ENCODE results near the gene TRIM63. TPM values are rescaled to one million over a fixed set of nuclear protein-coding genes. Genes with fewer than 3 reads are reported as not detected.
"Not testable (repeated sequence)": the region's sequence is repeated elsewhere in the genome, so short reads cannot be mapped to it uniquely, and the experiment has no call there.

TRIM63 gene
- 10 to 100 TPM in 11 of 12 donors, not detected in 1; 13.4 to 57.6 (median 38.9) TPM for polyA plus RNA-seq (ENCODE audit: insufficient read length in 12 of 12)
- long read RNA-seq, donor 1: 0 reads
- long read RNA-seq, donor 2, transcript TRIM63-201 (9 exons, 1,770 nt): major isoform, 10 of 22 reads
- long read RNA-seq, donor 2, partial matches to known transcripts: 5 of 22 reads
- long read RNA-seq, donor 2, other reads (novel, unspliced or antisense): 7 of 22 reads
- long read RNA-seq, donor 3, transcript TRIM63-201 (9 exons, 1,770 nt): major isoform, 5 of 18 reads
- long read RNA-seq, donor 3, partial matches to known transcripts: 13 of 18 reads
- long read RNA-seq, donor 3, other reads (novel, unspliced or antisense): 0 of 18 reads
- long read RNA-seq, donor 4, partial matches to known transcripts: 0 of 4 reads
- long read RNA-seq, donor 4, other reads (novel, unspliced or antisense): 0 of 4 reads
- long read RNA-seq, donor 5, transcript TRIM63-201 (9 exons, 1,770 nt): major isoform, 7 of 28 reads
- long read RNA-seq, donor 5, partial matches to known transcripts: 21 of 28 reads
- long read RNA-seq, donor 5, other reads (novel, unspliced or antisense): 0 of 28 reads
- long read RNA-seq, donor 6, transcript TRIM63-201 (9 exons, 1,770 nt): major isoform, 5 of 12 reads
- long read RNA-seq, donor 6, partial matches to known transcripts: 7 of 12 reads
- long read RNA-seq, donor 6, other reads (novel, unspliced or antisense): 0 of 12 reads
- long read RNA-seq, donor 7, partial matches to known transcripts: 0 of 1 reads
- long read RNA-seq, donor 7, other reads (novel, unspliced or antisense): 0 of 1 reads
- long read RNA-seq, donor 8, partial matches to known transcripts: 15 of 18 reads
- long read RNA-seq, donor 8, other reads (novel, unspliced or antisense): 0 of 18 reads
- long read RNA-seq, donor 9, partial matches to known transcripts: 0 of 4 reads
- long read RNA-seq, donor 9, other reads (novel, unspliced or antisense): 0 of 4 reads
- long read RNA-seq, donor 10, transcript TRIM63-201 (9 exons, 1,770 nt): major isoform, 12 of 35 reads
- long read RNA-seq, donor 10, partial matches to known transcripts: 22 of 35 reads
- long read RNA-seq, donor 10, other reads (novel, unspliced or antisense): 0 of 35 reads
- long read RNA-seq, donor 11, transcript TRIM63-201 (9 exons, 1,770 nt): major isoform, 6 of 15 reads
- long read RNA-seq, donor 11, partial matches to known transcripts: 9 of 15 reads
- long read RNA-seq, donor 11, other reads (novel, unspliced or antisense): 0 of 15 reads

- DNase-seq: peak; percentile 12
Measured at GRCh38 chr1:26067432-26067911, at the start of gene TRIM63. TRIM63 (minus strand) TSS chr1:26067630; CDS start chr1:26067494, 136 bp downstream.

GRCh38 chr1:26114165-26114927 is 46.9 kb upstream of the TRIM63 start:
- no peak for DNase-seq

- no peak for DNase-seq
Measured at GRCh38 chr1:26112407-26112775, 45.0 kb upstream of the TRIM63 start.

GRCh38 chr1:26111530-26112406 is 44.3 kb upstream of the TRIM63 start, which contains the start of gene PDIK1L:
PDIK1L (plus strand) TSS chr1:26111824; CDS start chr1:26114309, 2,485 bp downstream.
- DNase-seq: peak; percentile 95

- peak; percentile 65 for DNase-seq
Measured at GRCh38 chr1:26110731-26111529, 43.5 kb upstream of the TRIM63 start.

GRCh38 chr1:26109229-26110164 is 42.1 kb upstream of the TRIM63 start:
- DNase-seq: no peak

GRCh38 chr1:26105226-26105548 is 37.8 kb upstream of the TRIM63 start:
- DNase-seq: not testable (repeated sequence)

GRCh38 chr1:26102526-26102925 is 35.1 kb upstream of the TRIM63 start:
- no peak for DNase-seq

GRCh38 chr1:26102119-26102518 is 34.7 kb upstream of the TRIM63 start:
- DNase-seq: no peak

GRCh38 chr1:26100204-26100603 is 32.8 kb upstream of the TRIM63 start:
- DNase-seq: not testable (repeated sequence)

GRCh38 chr1:26099780-26100179 is 32.4 kb upstream of the TRIM63 start:
- DNase-seq: no peak

GRCh38 chr1:26098602-26099001 is 31.2 kb upstream of the TRIM63 start:
- DNase-seq: no peak

- no peak for DNase-seq
Measured at GRCh38 chr1:26097696-26098095, 30.3 kb upstream of the TRIM63 start.

- DNase-seq: no peak
Measured at GRCh38 chr1:26096471-26096870, 29.0 kb upstream of the TRIM63 start.

- no peak for DNase-seq
Measured at GRCh38 chr1:26094677-26095383, 27.4 kb upstream of the TRIM63 start.

GRCh38 chr1:26094076-26094669 is 26.7 kb upstream of the TRIM63 start:
- no peak for DNase-seq

- not testable (repeated sequence) for DNase-seq
Measured at GRCh38 chr1:26093569-26093968, 26.1 kb upstream of the TRIM63 start.
